ENCODE results near the gene F3.

DNA sequence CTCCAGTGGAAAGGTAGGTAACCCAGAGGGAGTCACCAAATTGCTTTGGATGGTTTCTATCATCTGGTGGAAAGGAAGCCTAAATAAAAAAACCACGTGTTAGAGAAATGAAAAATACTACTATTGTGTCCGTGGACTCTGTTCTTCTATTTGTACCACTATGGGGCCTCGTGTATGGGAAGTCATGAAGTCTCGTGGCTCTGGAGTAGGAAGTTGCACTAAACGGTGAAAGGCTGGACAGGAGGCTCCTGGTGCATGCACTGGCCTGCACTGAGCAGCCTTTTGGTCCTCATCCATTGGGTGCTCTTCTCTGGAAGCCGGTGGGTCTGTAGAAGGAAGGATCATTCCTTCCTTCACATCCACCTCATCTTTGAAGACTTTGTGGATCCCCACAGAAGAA is 17.0 kb downstream of the F3 start:
- TF ChIP-seq CTCF (conservative IDR thresholded peaks at IDR 0.05; ENCODE audit: low read depth, low read length) (no peak), EZH2 (IDR thresholded peaks at IDR 0.05; ENCODE audit: low read length, unreplicated experiment) (no peak), EZH2phosphoT487 (IDR thresholded peaks at IDR 0.05; ENCODE audit: borderline replicate concordance, low read length) (no peak)

Data from PC-3 (cell line).